ENCODE measurements around the gene RSBN1.

Gene RSBN1

DNA sequence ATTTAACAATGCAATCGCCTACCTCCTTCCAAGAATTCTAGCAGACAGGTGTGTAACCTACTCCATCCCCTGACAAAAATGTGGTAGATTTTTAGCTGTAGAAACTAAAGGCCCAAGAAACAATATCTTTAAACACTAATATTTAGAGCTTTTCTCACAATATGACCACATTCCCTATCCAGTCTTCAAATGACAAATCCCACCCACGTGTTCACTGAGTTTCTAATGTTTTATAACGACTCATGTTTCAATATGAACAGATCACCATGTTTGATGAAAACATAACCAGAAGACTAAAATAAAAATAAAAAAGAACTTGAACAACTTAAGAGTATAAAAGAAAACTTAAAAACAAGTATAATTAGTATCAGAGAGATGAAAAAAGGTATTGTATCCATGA is 24.6 kb downstream of the RSBN1 start:
- TF ChIP-seq FOXP2 (optimal IDR thresholded peaks at IDR 0.05; ENCODE audit: borderline replicate concordance, extremely low read depth, extremely low read length, insufficient read depth) (no peak), SIN3A (IDR thresholded peaks at IDR 0.05; ENCODE audit: borderline replicate concordance, insufficient read depth, low read length) (no peak), TAF1 (IDR thresholded peaks at IDR 0.05; ENCODE audit: borderline replicate concordance, insufficient read depth, low read length) (no peak), POLR2AphosphoS5 (IDR thresholded peaks at IDR 0.05; ENCODE audit: low read depth, low read length) (no peak)
- TF ChIP-seq, protein P1, sequence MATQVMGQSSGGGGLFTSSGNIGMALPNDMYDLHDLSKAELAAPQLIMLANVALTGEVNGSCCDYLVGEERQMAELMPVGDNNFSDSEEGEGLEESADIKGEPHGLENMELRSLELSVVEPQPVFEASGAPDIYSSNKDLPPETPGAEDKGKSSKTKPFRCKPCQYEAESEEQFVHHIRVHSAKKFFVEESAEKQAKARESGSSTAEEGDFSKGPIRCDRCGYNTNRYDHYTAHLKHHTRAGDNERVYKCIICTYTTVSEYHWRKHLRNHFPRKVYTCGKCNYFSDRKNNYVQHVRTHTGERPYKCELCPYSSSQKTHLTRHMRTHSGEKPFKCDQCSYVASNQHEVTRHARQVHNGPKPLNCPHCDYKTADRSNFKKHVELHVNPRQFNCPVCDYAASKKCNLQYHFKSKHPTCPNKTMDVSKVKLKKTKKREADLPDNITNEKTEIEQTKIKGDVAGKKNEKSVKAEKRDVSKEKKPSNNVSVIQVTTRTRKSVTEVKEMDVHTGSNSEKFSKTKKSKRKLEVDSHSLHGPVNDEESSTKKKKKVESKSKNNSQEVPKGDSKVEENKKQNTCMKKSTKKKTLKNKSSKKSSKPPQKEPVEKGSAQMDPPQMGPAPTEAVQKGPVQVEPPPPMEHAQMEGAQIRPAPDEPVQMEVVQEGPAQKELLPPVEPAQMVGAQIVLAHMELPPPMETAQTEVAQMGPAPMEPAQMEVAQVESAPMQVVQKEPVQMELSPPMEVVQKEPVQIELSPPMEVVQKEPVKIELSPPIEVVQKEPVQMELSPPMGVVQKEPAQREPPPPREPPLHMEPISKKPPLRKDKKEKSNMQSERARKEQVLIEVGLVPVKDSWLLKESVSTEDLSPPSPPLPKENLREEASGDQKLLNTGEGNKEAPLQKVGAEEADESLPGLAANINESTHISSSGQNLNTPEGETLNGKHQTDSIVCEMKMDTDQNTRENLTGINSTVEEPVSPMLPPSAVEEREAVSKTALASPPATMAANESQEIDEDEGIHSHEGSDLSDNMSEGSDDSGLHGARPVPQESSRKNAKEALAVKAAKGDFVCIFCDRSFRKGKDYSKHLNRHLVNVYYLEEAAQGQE (IDR thresholded peaks at IDR 0.05; ENCODE audit: insufficient read depth in 1 of 2, low read depth in 2 of 2, low read length in 2 of 2), result no peak

DNA sequence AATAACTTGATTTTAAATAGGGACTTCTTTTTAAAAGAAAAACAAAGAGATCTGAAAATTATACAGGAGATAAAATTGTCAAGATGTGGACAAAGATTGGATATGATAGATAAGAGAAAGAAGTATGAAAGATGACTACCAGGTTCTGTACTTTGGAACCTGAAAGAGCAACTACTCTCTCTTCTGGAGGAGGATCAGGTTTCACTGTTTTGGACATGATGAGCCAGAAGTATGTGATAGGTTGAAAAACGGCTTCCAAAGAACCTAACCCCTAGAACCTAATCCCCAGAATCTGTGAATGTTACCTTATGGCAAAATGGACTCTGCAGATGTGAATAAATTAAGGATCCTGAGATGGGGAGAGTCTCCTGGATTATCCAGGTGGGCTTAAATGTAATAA is 26.2 kb downstream of the RSBN1 start:
- no peak for TF ChIP-seq POLR2AphosphoS5 (IDR thresholded peaks at IDR 0.05; ENCODE audit: low read depth, low read length)

DNA sequence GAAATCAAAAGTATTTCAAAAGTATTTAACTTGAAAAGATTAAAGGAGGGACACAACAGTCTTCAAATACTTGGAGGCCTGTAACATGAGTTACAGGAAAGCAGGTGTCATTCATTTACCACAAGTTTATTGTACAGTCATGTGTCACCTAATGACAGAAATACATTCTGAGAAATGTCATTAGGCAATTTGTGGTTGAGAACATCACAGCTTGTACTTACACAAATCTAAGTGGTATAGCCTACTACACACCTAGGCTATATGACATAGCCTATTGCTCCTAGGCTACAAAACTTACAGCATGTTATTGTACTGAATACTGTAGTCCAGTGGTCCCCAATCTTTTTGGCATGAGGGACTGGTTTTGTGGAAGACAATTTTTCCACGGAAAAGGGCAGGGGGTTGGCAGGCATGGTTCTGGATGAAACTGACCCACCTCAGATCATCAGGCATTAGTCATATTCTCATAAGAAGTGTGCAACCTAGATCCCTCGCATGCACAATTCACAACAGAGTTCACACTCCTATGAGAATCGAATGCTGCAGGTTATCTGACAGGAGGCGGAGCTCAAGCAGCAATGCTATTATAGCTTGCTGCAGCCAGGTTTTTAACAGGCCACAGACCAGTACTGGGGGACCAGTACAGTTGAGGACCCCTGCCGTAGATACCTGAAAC is 28.0 kb downstream of the RSBN1 start:
- TF ChIP-seq, protein P1 (IDR thresholded peaks at IDR 0.05; ENCODE audit: insufficient read depth in 1 of 2, low read depth in 2 of 2, low read length in 2 of 2), result no peak
- TF ChIP-seq TAF1 (IDR thresholded peaks at IDR 0.05; ENCODE audit: borderline replicate concordance, insufficient read depth, low read length), result no peak

DNA sequence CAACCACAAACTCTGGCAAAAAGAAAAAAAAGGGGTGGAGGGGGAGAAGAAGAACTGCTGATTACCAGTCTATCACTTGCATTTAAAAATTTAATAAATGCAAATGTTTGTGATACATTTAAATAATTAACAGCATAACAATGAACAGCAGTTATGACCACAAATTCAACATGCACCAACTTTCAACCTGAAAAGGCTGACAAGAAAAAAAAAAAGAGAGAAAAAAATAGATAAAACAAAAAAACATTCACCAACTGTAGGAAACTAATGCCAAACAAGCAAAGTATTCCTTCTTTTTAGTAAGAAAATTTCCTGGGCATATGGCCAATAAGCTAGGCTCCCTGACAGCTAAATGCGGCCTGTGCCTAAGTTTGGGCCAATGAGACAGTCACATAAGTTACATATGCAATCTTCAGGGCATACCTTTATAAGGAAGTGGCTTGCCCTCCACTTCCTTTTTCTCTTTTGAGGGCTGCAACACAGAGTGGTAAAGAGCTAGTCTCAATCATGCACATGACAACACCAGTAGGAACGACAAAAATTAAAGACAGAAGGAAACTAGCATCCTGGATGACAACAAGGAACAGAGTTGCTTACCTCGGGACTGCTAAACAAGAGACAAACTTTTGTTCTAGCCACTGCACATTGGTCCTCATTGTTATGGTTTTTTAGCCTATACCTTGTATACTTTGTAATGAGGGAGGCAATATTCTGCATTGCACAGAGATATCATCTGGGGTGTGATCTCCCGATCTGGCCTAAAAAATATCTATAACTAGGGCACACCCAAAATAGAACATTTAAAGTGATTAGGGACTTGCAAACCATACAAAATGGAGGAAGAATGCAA is 28.8 kb downstream of the RSBN1 start:
- TF ChIP-seq FOXP2 (optimal IDR thresholded peaks at IDR 0.05; ENCODE audit: borderline replicate concordance, extremely low read depth, extremely low read length, insufficient read depth), result no peak
- TF ChIP-seq, protein P1 (IDR thresholded peaks at IDR 0.05; ENCODE audit: insufficient read depth in 1 of 2, low read depth in 2 of 2, low read length in 2 of 2), result no peak
- TF ChIP-seq POLR2AphosphoS5 (IDR thresholded peaks at IDR 0.05; ENCODE audit: low read depth, low read length), result no peak
- no peak for TF ChIP-seq TAF1 (IDR thresholded peaks at IDR 0.05; ENCODE audit: borderline replicate concordance, insufficient read depth, low read length)
- TF ChIP-seq SIN3A (IDR thresholded peaks at IDR 0.05; ENCODE audit: borderline replicate concordance, insufficient read depth, low read length), result no peak

DNA sequence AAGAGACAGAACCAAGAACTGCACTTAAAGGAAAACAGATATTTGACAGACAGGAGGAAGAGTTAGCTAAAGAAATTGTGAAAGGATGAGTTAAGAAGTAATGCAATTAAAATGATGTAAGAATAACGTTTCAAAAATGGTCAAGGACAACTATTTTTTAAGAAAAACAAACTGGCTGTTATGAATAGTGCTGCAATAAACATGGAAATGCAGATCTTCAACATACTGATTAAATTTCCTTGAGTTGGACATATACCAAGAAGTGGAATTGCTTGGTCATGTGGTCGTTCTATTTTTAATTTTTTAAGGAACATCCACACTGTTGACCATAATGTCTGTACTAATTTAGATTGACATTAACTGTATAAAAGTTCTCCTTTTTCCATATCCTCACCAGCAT is 29.9 kb downstream of the RSBN1 start:
- TF ChIP-seq TAF1 (IDR thresholded peaks at IDR 0.05; ENCODE audit: borderline replicate concordance, insufficient read depth, low read length), result no peak
- TF ChIP-seq, protein P1 (IDR thresholded peaks at IDR 0.05; ENCODE audit: insufficient read depth in 1 of 2, low read depth in 2 of 2, low read length in 2 of 2), result no peak
- no peak for TF ChIP-seq SIN3A (IDR thresholded peaks at IDR 0.05; ENCODE audit: borderline replicate concordance, insufficient read depth, low read length)
- TF ChIP-seq FOXP2 (optimal IDR thresholded peaks at IDR 0.05; ENCODE audit: borderline replicate concordance, extremely low read depth, extremely low read length, insufficient read depth), result no peak
- no peak for TF ChIP-seq POLR2AphosphoS5 (IDR thresholded peaks at IDR 0.05; ENCODE audit: low read depth, low read length)
